ENCODE results near the gene STYXL1. TPM values are rescaled to one million over a fixed set of nuclear protein-coding genes. Genes with fewer than 3 reads are reported as not detected.

The STYXL1 gene
- polyA plus RNA-seq, 3 donors = 64.6 to 79.8 (median 67.2) TPM

GRCh38 chr7:75967487-75967997 lies 80.3 kb downstream of the STYXL1 start:
- peaks cover 16 to 44% of the 10 kb centered on the region in 2 donors for H3K36me3 ChIP-seq (replicated peaks in 1 of 2; ENCODE audit: control insufficient read depth in 1 of 2, insufficient read depth in 2 of 2, low read length in 2 of 2)
- intact Hi-C loops (cut with micrococcal nuclease) = no loop called here
- Mint-ChIP-seq H3K4me1 (peaks cover 42% of the 10 kb centered on the region), H3K9me3 (peaks cover 0 to 1% (median 0%) of the 10 kb centered on the region in 7 donors), H3K36me3 (peaks cover 53 to 67% of the 10 kb centered on the region in 2 donors), H3K27me3 (ENCODE audit: low read depth in 3 of 3) (peaks cover 0 to 4% (median 2%) of the 10 kb centered on the region in 3 donors), H3K27ac (peak overlapping the region in 6 of 7 donors; percentile 27 to 62 (median 50)), H3K4me3 (peak overlapping the region; percentile 62 to 77)
- no peak overlapping the region for H2AFZ ChIP-seq (ENCODE audit: insufficient read depth, low read depth, low read length, poor library complexity, severe bottlenecking)
- no peaks in the 10 kb centered on the region for H3K79me2 ChIP-seq (ENCODE audit: insufficient read depth, low read length)
- WGBS (ENCODE audit: insufficient coverage) = 22% methylated on average over 12 of the region's 13 CpGs
- no peak overlapping the region for H3K9ac ChIP-seq (ENCODE audit: insufficient read depth, low read length, poor library complexity, severe bottlenecking)
- H3K4me3 ChIP-seq (replicated peaks in 1 of 3; ENCODE audit: low read depth in 2 of 3, low read length in 3 of 3) = peak overlapping the region in 1 of 3 experiments; percentile 61
- H3K27me3 ChIP-seq (ENCODE audit: control insufficient read depth in 2 of 2, insufficient read depth in 2 of 2, low read length in 2 of 2) = no peaks in the 10 kb centered on the region
- H3K27ac ChIP-seq (ENCODE audit: low read depth in 1 of 2, low read length in 2 of 2) = peak overlapping the region in 1 of 2 donors; percentile 36
- no peaks in the 10 kb centered on the region for H3K9me3 ChIP-seq (replicated peaks in 1 of 2; ENCODE audit: control insufficient read depth in 1 of 2, insufficient read depth in 1 of 2, low read length in 2 of 2)
- peaks cover 68% of the 10 kb centered on the region for H4K20me1 ChIP-seq (ENCODE audit: insufficient read depth, low read length)
- peak; percentile 38 to 62 (median 46) for DNase-seq
- peaks cover 31 to 32% of the 10 kb centered on the region in 2 donors for H3K4me1 ChIP-seq (ENCODE audit: control insufficient read depth in 1 of 2, insufficient read depth in 2 of 2, low read length in 2 of 2)
- peak overlapping the region; percentile 72 for H3K4me2 ChIP-seq (replicated peaks; ENCODE audit: extremely low read depth, low read length, poor library complexity, severe bottlenecking)
- no peak for TF ChIP-seq CTCF (IDR thresholded peaks at IDR 0.05)

GRCh38 chr7:75967055-75967454 lies 80.7 kb downstream of the STYXL1 start:
- H3K36me3 ChIP-seq (replicated peaks in 1 of 2; ENCODE audit: control insufficient read depth in 1 of 2, insufficient read depth in 2 of 2, low read length in 2 of 2) = peaks cover 16 to 49% of the 10 kb centered on the region in 2 donors
- peak overlapping the region in 1 of 2 donors; percentile 36 for H3K27ac ChIP-seq (ENCODE audit: low read depth in 1 of 2, low read length in 2 of 2)
- no peak overlapping the region for H3K9ac ChIP-seq (ENCODE audit: insufficient read depth, low read length, poor library complexity, severe bottlenecking)
- H3K4me2 ChIP-seq (replicated peaks; ENCODE audit: extremely low read depth, low read length, poor library complexity, severe bottlenecking) = peak overlapping the region; percentile 72
- peaks cover 0 to 4% (median 2%) of the 10 kb centered on the region in 3 donors for H3K27me3 Mint-ChIP-seq (ENCODE audit: low read depth in 3 of 3)
- DNase-seq = no peak
- H3K27ac Mint-ChIP-seq = peak overlapping the region in 4 of 7 donors; percentile 27 to 61 (median 49)
- peaks cover 26 to 27% of the 10 kb centered on the region in 2 donors for H3K4me1 ChIP-seq (ENCODE audit: control insufficient read depth in 1 of 2, insufficient read depth in 2 of 2, low read length in 2 of 2)
- peak overlapping the region in 1 of 2 donors; percentile 77 for H3K4me3 Mint-ChIP-seq
- no peaks in the 10 kb centered on the region for H3K27me3 ChIP-seq (ENCODE audit: control insufficient read depth in 2 of 2, insufficient read depth in 2 of 2, low read length in 2 of 2)
- WGBS (ENCODE audit: insufficient coverage) = 93% methylated on average over 7 of the region's 11 CpGs
- no peaks in the 10 kb centered on the region for H3K79me2 ChIP-seq (ENCODE audit: insufficient read depth, low read length)
- peaks cover 63% of the 10 kb centered on the region for H4K20me1 ChIP-seq (ENCODE audit: insufficient read depth, low read length)
- H2AFZ ChIP-seq (ENCODE audit: insufficient read depth, low read depth, low read length, poor library complexity, severe bottlenecking) = no peak overlapping the region
- no peaks in the 10 kb centered on the region for H3K9me3 ChIP-seq (replicated peaks in 1 of 2; ENCODE audit: control insufficient read depth in 1 of 2, insufficient read depth in 1 of 2, low read length in 2 of 2)
- H3K36me3 Mint-ChIP-seq = peaks cover 51 to 67% of the 10 kb centered on the region in 2 donors
- TF ChIP-seq CTCF (IDR thresholded peaks at IDR 0.05) = no peak
- intact Hi-C loops (cut with micrococcal nuclease) = no loop called here
- H3K4me1 Mint-ChIP-seq = peaks cover 37% of the 10 kb centered on the region
- peaks cover 0 to 1% (median 0%) of the 10 kb centered on the region in 7 donors for H3K9me3 Mint-ChIP-seq
- H3K4me3 ChIP-seq (replicated peaks in 1 of 3; ENCODE audit: low read depth in 2 of 3, low read length in 3 of 3) = peak overlapping the region in 1 of 3 experiments; percentile 61
